GM15510 (cell line): ENCODE measurements around the gene TMEM187.

ENCODE experiments used
- POLR2A ChIP-seq: IDR thresholded peaks from 3 replicates; pipeline ENCODE4 v1.6.1; 2011; ENCODE audit warnings: borderline replicate concordance; ENCODE audit not compliant: insufficient read length; ENCODE audit errors: extremely low read depth

TMEM187 gene

DNA sequence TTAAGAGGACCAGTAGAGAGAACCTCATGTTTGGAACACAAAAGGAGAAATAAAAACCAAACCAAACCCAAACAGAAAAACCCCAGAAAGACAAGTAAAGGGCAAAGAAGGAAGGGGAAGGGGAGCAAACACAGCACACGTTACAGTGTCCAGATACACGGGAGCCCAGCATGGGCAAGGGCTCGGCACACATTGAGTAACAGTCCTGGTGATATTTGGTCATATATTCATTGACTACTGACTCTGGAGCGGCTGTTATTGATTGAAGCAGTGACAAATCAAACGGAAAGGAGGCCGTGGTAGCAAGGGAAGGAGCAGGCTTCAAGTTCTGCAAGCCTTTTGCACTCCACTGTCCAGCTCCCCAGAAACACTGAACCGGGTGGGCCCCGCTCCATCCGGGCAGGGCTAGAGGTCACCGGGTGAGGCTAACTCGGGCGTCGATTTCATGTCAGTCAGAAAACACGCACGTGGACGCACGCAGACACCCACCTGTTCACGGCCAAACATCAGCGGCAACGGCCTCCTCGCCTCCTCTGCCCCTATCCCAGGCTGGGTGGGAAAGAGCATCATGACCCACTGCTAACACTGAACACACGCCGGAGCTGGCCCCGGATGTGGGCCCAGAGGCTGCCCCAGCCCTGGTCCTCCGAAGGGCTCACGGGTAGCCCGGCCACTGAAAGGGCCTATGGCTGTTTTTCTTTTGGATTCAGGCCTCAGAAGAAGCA, 50.9 kb downstream of the TMEM187 start:
- TF ChIP-seq POLR2A = no peak

DNA sequence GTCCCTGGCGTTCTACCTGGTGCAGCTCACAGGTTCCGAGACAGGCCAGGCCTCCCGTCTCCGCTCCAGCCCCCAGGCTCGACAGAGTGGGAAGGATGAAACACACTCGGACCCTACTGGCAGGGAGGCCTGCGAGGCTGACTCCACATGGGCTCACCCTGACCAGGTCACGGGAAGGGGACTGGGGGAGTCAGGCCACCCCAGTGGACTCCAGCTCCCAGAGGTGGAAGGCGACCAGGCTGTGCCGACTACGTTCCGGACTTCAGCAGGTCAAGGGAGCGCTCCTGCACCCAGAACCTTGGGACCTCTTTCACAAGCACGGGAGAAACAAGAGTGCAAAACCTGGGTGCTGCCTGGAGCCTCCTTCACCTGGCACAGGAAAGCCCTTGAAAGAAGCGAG, 51.7 kb downstream of the TMEM187 start:
- TF ChIP-seq POLR2A = no peak

DNA sequence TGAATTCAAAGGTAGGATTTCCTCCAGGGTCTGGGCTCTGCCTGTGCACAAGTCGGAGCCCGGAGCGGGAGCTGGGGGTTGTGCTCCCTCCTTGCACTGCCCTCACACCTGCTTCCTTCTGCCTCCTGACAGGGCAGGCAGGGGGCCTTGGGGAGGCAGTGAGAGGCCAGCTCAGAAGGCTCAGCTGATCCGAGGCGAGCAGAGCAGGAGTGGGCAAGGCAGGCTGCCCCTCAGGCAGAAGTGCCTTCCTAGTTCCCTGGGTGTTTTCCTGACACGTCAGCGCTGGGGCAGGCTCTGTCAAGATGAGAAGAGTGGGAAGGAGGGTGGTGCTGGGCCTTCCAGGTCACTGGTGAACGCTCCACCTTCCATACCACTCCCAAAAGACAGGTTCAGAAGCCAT, 52.7 kb downstream of the TMEM187 start:
- no peak for TF ChIP-seq POLR2A

DNA sequence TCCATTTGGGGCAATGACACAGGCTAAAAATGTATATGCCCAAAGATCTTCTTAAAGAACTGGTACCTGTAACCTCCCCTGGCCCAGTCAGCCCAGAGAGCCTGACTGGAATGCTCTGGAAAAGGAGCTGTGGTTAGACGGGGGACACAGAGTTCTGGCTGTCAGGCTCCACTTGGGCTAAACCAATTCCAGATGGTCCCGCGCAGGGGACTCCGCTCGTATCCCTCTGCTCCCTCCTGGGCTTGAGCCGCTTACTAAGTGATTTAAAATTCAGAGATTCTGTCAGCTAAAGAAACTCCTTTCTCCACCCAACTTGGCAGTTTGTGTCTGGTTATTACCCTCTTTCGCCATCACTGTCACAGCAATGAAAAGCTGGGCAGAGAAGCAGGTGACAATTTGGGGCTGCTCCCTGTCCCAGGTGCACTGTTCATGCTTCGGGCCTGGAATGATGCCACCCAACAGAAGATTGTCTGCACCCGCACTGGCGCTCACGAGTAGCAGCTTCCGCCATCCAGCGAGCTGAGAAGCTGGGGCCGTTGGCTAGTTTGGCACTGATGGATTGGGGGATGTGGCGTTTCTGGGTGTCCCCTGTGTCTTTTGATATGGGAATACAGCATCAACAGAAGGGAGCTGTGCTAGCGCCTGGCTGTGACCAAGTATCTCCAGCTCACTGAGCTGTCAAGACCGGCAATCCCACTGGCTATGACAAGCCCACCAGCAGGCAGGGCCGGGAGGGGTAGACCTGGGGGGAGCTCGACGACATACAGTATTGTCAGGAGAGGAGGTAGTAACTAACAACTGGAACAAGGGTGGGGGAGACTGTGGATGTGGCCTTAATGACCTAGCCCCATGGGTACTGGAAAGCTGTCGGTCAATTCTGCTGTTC, 53.8 kb downstream of the TMEM187 start:
- no peak for TF ChIP-seq POLR2A

DNA sequence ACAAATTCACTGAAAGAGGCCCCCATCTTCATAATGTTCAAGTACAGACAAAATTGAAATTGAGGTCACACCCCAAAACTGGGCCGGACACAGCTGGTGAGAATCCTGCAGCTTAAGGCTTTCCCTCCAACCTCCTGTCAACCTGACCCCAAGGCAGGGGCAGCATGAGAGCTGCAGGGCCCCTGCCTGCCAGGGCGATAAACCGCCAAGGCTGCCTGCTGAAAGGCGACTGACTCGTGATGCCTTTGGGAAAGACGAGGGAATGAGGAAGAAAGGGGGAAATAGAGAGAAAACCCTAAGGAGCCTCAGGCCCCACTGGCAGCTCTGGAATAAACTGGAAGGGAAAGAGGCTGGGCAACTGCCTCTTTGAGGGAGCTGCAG, 54.5 kb downstream of the TMEM187 start:
- no peak for TF ChIP-seq POLR2A

DNA sequence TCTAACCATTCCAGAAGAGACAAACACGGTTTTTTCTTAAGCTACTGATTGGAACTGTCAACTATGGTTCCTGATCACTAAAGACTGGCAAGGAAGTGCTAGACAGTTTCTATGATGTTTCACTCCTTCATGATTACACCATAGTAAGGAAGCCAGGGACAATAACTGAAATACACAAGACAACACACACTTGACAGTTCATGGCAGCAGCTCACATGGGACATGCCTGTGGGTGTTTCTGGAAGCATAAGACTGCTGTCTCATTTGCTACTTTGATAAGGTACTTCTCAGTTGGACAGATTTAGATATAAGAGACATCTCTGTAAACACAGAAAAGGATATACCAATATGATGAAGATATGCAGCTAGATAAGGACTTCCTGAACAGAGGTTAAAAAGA, 55.4 kb downstream of the TMEM187 start:
- no peak for TF ChIP-seq POLR2A

DNA sequence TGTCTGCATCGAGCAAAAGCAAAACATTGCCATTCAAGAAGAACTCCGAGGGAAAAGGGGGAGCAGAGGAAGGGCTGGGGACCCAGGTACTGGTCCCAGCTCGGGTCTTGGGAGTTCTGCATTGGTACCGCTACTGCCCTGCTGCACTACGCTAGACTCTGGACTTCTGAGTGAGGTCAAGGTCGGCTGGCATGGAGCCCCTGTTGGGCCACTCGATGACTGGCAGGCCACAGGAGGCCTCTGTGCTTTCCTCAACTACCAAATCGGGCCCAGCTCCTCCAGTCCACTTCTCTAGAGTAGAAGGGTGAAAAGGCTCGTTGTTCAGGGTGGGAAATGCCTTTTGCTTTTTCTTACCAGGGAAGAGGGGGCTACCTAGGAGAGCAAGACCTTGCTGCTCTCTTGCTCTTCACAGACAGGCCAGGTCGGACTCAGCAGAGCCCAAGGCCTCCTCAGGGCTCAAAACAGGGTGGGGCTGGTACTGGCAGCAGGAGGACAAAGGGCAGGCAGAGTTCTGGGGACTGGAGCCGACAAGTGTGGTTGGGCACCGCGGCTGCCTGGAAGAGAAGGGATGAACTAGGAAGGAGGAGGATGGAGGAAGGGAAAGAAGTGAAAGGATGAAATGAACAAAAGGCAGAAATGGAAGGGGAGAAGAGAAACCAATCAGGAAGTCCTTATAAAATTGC, 56.1 kb downstream of the TMEM187 start:
- no peak for TF ChIP-seq POLR2A

DNA sequence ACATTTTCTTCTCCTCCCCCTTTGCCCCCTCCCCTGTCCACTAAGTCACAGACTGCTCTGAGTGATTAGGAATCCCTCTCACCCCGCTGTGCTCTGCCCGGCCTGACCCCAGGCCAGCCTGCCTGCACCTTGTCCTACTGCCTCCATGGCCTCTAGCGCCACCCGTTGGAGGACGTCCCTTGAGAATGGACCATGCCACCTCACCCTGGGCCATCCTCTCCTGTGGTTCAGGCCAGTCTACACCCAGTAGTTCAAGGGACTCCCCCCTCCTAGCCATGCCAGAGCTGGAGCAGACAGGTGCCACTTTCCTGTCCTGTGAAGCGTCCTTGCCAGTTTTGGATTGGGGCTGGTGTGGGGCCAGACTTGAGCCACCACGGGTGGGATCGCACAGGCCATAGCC, 56.9 kb downstream of the TMEM187 start:
- no peak for TF ChIP-seq POLR2A

DNA sequence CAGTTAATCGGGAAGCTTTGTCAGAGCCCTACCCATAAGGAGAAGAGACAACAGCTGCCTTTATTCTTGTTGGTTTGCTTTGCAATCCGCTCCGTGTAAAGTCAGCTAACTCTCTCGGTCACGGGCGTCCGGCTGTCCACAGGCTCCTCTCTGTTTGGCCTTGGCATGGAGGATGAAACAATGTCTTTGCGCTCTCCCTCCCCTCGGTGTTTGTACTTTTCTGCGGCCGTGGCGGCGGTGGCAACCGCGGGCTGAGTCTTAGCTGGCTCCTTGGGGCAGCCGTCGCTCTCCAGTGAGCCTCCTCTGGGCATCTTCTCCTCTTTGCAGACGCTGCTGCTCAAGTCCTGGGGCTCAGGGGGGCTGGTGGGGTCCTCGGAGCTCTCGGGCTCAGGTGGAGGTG, 57.7 kb downstream of the TMEM187 start:
- no peak for TF ChIP-seq POLR2A

DNA sequence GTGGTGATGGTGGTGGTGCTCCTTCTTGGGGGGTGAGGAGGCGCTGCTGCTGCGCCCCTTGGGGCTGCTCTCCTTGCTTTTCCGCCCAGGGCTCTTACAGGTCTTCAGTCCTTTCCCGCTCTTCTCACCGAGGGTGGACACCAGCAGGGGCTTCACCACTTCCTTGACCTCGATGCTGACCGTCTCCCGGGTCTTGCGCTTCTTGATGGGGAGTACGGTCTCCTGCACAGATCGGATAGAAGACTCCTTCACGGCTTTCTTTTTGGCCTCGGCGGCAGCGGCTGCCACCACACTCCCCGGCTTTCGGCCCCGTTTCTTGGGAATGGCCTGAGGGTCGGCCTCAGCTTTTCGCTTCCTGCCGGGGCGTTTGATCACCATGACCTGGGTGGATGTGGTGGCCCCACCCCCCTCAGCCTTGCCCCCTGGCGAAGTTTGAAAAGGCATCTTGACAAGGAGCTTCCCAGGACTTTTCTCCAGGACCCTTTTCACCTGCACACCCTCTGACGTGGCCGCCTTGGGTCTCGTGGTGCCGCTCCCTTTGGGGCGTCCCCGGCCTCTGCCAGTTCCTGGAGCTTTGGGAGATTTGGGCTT, 58.3 kb downstream of the TMEM187 start:
- TF ChIP-seq POLR2A = no peak

DNA sequence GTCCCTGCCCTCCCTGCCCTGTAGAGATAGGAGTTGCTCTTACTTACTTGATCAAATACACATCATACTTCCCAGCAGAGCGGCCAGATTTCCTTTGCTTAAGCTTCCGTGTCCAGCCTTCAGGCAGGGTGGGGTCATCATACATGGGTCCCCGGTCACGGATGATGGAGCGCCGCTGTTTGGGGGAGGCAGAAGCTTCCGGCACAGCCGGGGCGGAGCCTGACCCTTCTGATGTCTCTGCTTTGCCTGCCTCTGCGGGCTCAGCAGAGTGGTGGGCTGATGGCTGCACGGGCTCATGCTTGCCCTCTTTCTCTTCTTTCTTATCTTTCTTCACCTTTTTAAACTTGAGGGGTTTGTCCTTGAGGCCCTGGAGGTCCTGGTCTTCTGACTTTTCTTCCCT, 59.6 kb downstream of the TMEM187 start:
- TF ChIP-seq POLR2A = no peak

DNA sequence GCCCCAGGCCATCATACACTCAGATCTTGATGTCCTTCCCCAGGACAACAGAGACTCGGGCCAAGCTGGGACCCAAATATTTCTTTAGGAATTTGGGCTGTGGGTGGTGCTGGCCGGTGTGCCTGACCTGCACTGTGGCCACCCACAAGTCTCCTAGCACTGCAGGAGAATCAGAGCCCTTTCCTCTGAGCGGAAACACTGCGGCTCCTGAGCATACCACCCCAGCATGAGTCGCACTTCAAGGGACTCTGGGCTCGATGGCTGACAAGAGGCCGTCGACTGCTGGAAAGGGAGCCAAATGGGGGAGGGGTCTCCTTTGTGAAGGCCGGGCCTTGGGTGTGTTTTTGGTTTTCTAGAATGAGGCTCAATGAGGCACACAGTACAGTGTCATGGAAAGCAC, 60.1 kb downstream of the TMEM187 start:
- no peak for TF ChIP-seq POLR2A
